ENCODE data around the gene UBTD1. TPM values are rescaled to one million over a fixed set of nuclear protein-coding genes. Genes with fewer than 3 reads are reported as not detected.

Gene UBTD1
- total and polyA plus RNA-seq, 7 donors = 16.0 to 59.2 (median 39.2) TPM

- H3K36me3 ChIP-seq (ENCODE audit: insufficient read depth in 1 of 2, low read depth in 1 of 2) = no peaks in the 10 kb centered on the region
- no peak overlapping the region for H3K4me3 ChIP-seq
- no peaks in the 10 kb centered on the region for H3K9me3 ChIP-seq
- DNase-seq = peak; percentile 63 to 81
- peak; percentile 78 to 86 (median 84) for ATAC-seq
- peaks cover 63% of the 10 kb centered on the region for H3K4me1 ChIP-seq
- H3K27ac ChIP-seq = peak overlapping the region; percentile 91
- TF ChIP-seq CTCF (IDR thresholded peaks at IDR 0.05) = no peak
- 26 to 35% (median 29%) methylated on average over 10 of the region's 10 CpGs for WGBS, 3 donors
- intact Hi-C loops (cut with DNase I) = loop anchor here in 1 of 2 donors (1.0 kb wide), 1 partner anchor 22 kb away; no protein-coding TSS in a partner anchor
- no peaks in the 10 kb centered on the region for H3K27me3 ChIP-seq (ENCODE audit: insufficient read depth in 3 of 3, low read length in 2 of 3)
These were observed 97.7 kb downstream of the UBTD1 start for GRCh38 chr10:97596101-97597082.

GRCh38 chr10:97597778-97598177 is 99.1 kb downstream of the UBTD1 start:
- Histone ChIP-seq H3K9me3 (no peaks in the 10 kb centered on the region), H3K4me3 (no peak overlapping the region), H3K27ac (peak overlapping the region; percentile 91), H3K27me3 (ENCODE audit: insufficient read depth in 3 of 3, low read length in 2 of 3) (no peaks in the 10 kb centered on the region), H3K4me1 (peaks cover 77% of the 10 kb centered on the region), H3K36me3 (ENCODE audit: insufficient read depth in 1 of 2, low read depth in 1 of 2) (no peaks in the 10 kb centered on the region)
- DNase-seq = no peak
- WGBS, 3 donors = 58 to 84% (median 61%) methylated on average over 2 of the region's 2 CpGs
- TF ChIP-seq CTCF (IDR thresholded peaks at IDR 0.05) = no peak
- no peak for ATAC-seq
- intact Hi-C loops (cut with DNase I) = no loop called here

GRCh38 chr10:97598407-97599271 is 99.9 kb downstream of the UBTD1 start:
- WGBS, 3 donors = 93 to 96% (median 93%) methylated on average over 19 of the region's 19 CpGs
- H3K9me3 ChIP-seq = no peaks in the 10 kb centered on the region
- ATAC-seq = no peak
- no peaks in the 10 kb centered on the region for H3K36me3 ChIP-seq (ENCODE audit: insufficient read depth in 1 of 2, low read depth in 1 of 2)
- DNase-seq = peak in 1 of 2 donors; percentile 40
- H3K27ac ChIP-seq = peak overlapping the region; percentile 80
- H3K27me3 ChIP-seq (ENCODE audit: insufficient read depth in 3 of 3, low read length in 2 of 3) = no peaks in the 10 kb centered on the region
- peaks cover 80% of the 10 kb centered on the region for H3K4me1 ChIP-seq
- no peak overlapping the region for H3K4me3 ChIP-seq
- no peak for TF ChIP-seq CTCF (IDR thresholded peaks at IDR 0.05)
- intact Hi-C loops (cut with DNase I) = no loop called here

GRCh38 chr10:97599272-97599619 is 100.5 kb downstream of the UBTD1 start:
- Histone ChIP-seq H3K4me3 (no peak overlapping the region), H3K27ac (peak overlapping the region; percentile 80), H3K4me1 (peaks cover 80% of the 10 kb centered on the region), H3K36me3 (ENCODE audit: insufficient read depth in 1 of 2, low read depth in 1 of 2) (no peaks in the 10 kb centered on the region), H3K27me3 (ENCODE audit: insufficient read depth in 3 of 3, low read length in 2 of 3) (no peaks in the 10 kb centered on the region), H3K9me3 (no peaks in the 10 kb centered on the region)
- no peak for DNase-seq
- ATAC-seq = no peak
- no peak for TF ChIP-seq CTCF (IDR thresholded peaks at IDR 0.05)
- intact Hi-C loops (cut with DNase I) = no loop called here
- 77 to 87% (median 80%) methylated on average over 6 of the region's 6 CpGs for WGBS, 3 donors

Data from psoas muscle (tissue), 8 donors.